ENCODE data around the gene SPRYD4.

SPRYD4 gene

GRCh38 chr12:56520048-56520447 is 51.7 kb downstream of the SPRYD4 start:
- in situ Hi-C loops (cut with MboI; ENCODE audit: low sequenced_read_pairs), result no loop called here

- in situ Hi-C loops (cut with MboI; ENCODE audit: low sequenced_read_pairs), result no loop called here
Measured at GRCh38 chr12:56520506-56520905, 52.1 kb downstream of the SPRYD4 start.

GRCh38 chr12:56521209-56521589 is 52.8 kb downstream of the SPRYD4 start:
- in situ Hi-C loops (cut with MboI; ENCODE audit: low sequenced_read_pairs), result no loop called here

- in situ Hi-C loops (cut with MboI; ENCODE audit: low sequenced_read_pairs), result no loop called here
Measured at GRCh38 chr12:56521590-56522371, 53.4 kb downstream of the SPRYD4 start, which contains the start of gene RBMS2. TSS of gene RBMS2 (plus strand) at chr12:56521820. CDS start at chr12:56522024, 204 bp downstream.

- in situ Hi-C loops (cut with MboI; ENCODE audit: low sequenced_read_pairs), result no loop called here
Measured at GRCh38 chr12:56522411-56523193, 54.2 kb downstream of the SPRYD4 start.

- in situ Hi-C loops (cut with MboI; ENCODE audit: low sequenced_read_pairs), result no loop called here
Measured at GRCh38 chr12:56528846-56529245, 60.5 kb downstream of the SPRYD4 start.

Data from HL-60/S4 treated with phorbol 12-myristate 13-acetate at 8.2 ng/mL for 4 days and 3 days (cell line).